ACC112 (cell line): ENCODE data around the gene CYB5D1.

Source experiments
- H2AFZ ChIP-seq: fragments of 200-600 bp; sonication (generic); one replicate; pipeline ENCODE4 v1.6.0; 2017; ENCODE audit warnings: antibody characterized with exemption, low read length; ENCODE audit not compliant: unreplicated experiment
- H3K27ac ChIP-seq: fragments of 200-600 bp; sonication (generic); 2 replicates; pipeline ENCODE4 v1.5.1; 2014; ENCODE audit warnings: low read depth, mild to moderate bottlenecking, antibody characterized with exemption, low read length, moderate library complexity
- H3K27me3 ChIP-seq: fragments of 200-600 bp; sonication (generic); 2 replicates; pipeline ENCODE4 v1.6.1; 2014; ENCODE audit warnings: mild to moderate bottlenecking, antibody characterized with exemption, low read length, moderate library complexity, mixed read lengths; ENCODE audit not compliant: insufficient read depth
- H3K36me3 ChIP-seq: fragments of 200-600 bp; sonication (generic); 2 replicates; pipeline ENCODE4 v1.6.1; 2016; ENCODE audit warnings: mild to moderate bottlenecking, antibody characterized with exemption, low read length, moderate library complexity, mixed read lengths; ENCODE audit not compliant: insufficient read depth
- H3K4me1 ChIP-seq: fragments of 200-600 bp; sonication (generic); one replicate; pipeline ENCODE4 v1.6.1; 2016; ENCODE audit warnings: low read length, mixed read lengths; ENCODE audit not compliant: insufficient read depth, unreplicated experiment, control insufficient read depth
- H3K4me3 ChIP-seq: fragments of 200-600 bp; sonication (generic); 2 replicates; pipeline ENCODE4 v1.5.1; 2014; ENCODE audit warnings: mild to moderate bottlenecking, low read depth, low read length
- H3K79me2 ChIP-seq: fragments of 200-600 bp; sonication (generic); one replicate; pipeline ENCODE4 v1.6.0; 2016; ENCODE audit warnings: low read length; ENCODE audit not compliant: control insufficient read depth, unreplicated experiment, insufficient read depth

Gene CYB5D1

DNA sequence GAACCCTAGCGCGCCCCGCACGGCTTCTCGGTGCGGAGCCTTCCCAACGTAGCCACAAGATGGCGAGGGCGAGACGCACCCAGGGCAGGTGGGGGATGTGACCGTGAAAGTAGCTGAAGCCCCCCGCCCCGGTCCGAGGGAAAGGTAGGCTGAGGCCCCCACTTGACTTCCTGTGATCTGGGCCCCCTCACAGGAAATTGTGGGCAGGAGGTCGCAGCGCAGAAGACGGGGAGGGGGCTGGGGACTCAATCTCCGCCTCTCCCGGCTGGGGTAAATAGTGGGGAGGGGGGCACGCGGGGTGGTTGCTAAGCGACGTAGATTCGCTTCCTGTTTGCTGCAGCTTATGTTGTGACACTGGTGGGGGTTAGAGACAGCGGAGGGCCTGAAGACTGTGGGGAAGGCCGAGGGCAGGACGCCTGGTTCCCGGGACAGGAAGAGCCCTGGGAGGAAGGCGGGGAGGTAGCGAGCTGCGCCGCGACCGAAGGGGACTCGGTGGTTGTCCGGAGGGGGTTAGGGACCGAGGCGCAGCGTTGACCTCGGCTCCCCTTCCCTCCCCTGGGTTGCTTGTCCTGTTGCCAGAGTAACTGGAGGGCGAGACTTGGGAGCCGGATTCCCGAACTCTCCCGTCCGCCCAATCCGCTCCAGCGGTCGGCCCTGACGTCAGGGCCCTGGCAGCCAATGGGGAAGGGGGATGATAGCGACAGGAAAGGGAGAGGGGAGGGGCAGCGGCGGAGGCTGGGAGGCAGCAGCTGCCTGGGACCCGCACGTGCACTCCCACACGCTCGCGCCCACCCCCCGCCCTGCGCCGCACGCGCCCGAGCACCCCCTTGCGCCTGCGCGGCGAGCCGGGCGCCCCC is 22.6 kb upstream of the CYB5D1 start:
- no peaks in the 10 kb centered on the region for H3K36me3 ChIP-seq
- peak overlapping the region; percentile 94 for H3K27ac ChIP-seq
- H3K4me1 ChIP-seq: peaks cover 21% of the 10 kb centered on the region
- peak overlapping the region; percentile 83 for H3K4me3 ChIP-seq
- H3K27me3 ChIP-seq: no peaks in the 10 kb centered on the region
- H2AFZ ChIP-seq: no peak overlapping the region
- H3K79me2 ChIP-seq: peaks cover 11% of the 10 kb centered on the region

DNA sequence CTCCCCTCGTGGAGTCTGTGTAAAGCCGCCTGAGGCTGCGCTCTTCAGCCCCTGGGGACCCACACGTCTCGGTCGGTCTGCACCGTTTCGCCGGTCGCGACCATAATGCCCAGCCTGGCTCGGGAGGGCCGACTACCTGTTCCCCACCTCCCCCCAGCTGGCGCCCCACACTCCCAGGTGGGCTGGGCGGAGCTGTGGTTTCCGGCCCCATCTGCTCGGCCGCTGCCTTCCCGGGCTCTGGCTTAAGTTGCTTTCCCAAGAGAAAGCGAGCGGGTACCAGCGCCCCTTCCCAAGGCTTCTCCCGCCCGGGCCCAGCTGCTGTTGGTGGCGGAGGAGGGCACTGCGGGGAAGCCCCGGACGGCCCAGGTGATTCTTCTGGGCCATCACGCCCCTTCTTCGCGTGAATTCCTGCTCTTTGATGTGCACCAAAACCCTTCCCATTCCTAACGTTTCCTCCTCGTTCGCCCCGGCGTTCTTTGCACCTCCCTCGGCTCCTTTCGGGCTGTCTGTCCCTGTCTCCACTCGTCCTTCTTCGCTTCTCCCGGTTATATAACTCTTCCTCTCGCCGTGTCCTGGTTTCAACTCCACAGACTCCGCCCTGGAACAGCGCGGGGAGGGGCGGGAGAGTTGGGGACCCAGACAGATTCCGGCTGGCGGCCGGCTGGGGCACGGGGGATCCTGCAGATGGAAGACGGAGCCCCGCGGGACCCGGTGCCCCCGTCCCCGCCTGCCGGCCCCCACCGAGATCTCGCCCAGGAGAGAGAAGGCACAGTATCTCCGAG is 21.8 kb upstream of the CYB5D1 start:
- Histone ChIP-seq H3K79me2 (peaks cover 16% of the 10 kb centered on the region), H3K27ac (peak overlapping the region; percentile 94), H2AFZ (peak overlapping the region; percentile 39), H3K27me3 (no peaks in the 10 kb centered on the region), H3K36me3 (no peaks in the 10 kb centered on the region; the same call in 1 of the 2 replicates), H3K4me1 (peaks cover 23% of the 10 kb centered on the region), H3K4me3 (peak overlapping the region; percentile 83)

DNA sequence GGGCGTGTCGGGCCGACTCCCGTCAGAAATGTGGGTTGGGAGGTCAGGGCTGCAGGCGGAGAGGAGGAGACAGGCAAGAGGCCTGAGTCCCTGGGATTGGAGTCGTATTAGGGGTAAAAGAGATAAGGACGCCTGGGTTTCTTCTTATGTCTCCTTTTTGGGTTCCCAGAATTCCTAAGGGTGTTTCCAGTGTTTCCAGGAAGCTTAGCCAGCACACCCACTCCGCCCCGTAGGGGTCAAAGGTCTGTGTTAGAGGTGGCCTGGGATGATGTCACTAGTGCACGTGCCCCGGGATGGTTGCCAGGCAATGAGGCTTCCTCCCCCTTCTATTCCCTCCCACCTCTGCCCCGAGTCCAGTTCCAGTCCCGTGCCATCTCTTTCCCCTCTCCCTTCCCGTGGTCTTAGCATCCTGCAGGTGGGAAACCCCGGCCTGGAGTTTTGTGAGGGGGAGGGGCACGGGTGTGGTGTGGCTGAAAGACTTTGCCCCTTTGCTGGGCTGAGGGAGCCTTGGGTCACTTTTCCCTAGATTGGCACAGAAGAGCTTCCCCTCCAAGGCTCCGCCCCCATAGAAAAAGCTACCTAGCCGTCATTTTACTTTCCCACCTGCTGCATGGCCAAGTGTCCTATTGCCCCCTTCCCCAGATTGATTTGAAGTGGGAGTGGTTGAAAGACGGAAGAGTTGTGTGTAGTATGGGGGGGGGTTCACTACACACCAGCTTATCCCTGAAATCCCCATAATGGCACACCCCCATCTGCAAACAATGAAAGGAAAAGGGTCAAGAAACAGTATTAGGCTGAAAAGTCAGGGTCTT is 21.0 kb upstream of the CYB5D1 start:
- Histone ChIP-seq H3K36me3 (no peaks in the 10 kb centered on the region; the same call in 1 of the 2 replicates), H3K27me3 (no peaks in the 10 kb centered on the region), H2AFZ (no peak overlapping the region), H3K4me3 (peak overlapping the region; percentile 83), H3K27ac (peak overlapping the region; percentile 94), H3K79me2 (peaks cover 17% of the 10 kb centered on the region), H3K4me1 (peaks cover 28% of the 10 kb centered on the region)

DNA sequence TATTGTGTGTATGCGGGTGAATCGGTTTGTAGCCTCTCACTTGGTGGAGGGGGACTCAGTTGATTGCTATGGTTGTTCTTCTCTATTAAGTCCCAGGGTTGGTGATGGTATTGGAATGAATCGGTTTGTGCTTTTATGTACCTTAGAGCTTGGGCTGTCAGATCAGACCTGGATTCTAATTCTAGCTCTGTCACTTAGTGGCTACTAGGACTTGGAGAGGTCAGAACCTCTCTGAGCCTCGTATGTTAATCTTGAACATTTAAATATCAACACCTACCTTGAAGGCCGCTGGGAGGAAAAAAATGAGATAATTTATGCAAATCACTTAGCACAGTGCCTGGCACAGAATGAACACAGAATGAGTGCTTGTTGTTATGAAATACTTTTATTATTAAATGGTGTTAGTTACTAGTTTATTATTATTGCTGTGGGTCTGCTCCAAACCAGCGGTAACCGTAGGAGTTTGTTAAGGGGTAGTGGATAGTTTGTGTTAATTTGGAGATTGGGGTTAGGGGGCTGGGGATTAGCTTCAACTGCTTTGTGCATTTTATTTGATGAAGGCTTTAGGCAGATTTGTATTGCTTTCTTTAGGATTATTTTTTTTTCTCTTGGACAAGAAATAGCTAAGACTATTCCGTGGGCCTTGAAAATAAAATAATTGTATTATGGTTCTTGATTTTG is 20.3 kb upstream of the CYB5D1 start:
- Histone ChIP-seq H3K79me2 (peaks cover 17% of the 10 kb centered on the region), H3K27me3 (no peaks in the 10 kb centered on the region), H3K4me3 (peak overlapping the region; percentile 83), H2AFZ (no peak overlapping the region), H3K4me1 (peaks cover 28% of the 10 kb centered on the region), H3K27ac (peak overlapping the region; percentile 94), H3K36me3 (no peaks in the 10 kb centered on the region; the same call in 1 of the 2 replicates)

DNA sequence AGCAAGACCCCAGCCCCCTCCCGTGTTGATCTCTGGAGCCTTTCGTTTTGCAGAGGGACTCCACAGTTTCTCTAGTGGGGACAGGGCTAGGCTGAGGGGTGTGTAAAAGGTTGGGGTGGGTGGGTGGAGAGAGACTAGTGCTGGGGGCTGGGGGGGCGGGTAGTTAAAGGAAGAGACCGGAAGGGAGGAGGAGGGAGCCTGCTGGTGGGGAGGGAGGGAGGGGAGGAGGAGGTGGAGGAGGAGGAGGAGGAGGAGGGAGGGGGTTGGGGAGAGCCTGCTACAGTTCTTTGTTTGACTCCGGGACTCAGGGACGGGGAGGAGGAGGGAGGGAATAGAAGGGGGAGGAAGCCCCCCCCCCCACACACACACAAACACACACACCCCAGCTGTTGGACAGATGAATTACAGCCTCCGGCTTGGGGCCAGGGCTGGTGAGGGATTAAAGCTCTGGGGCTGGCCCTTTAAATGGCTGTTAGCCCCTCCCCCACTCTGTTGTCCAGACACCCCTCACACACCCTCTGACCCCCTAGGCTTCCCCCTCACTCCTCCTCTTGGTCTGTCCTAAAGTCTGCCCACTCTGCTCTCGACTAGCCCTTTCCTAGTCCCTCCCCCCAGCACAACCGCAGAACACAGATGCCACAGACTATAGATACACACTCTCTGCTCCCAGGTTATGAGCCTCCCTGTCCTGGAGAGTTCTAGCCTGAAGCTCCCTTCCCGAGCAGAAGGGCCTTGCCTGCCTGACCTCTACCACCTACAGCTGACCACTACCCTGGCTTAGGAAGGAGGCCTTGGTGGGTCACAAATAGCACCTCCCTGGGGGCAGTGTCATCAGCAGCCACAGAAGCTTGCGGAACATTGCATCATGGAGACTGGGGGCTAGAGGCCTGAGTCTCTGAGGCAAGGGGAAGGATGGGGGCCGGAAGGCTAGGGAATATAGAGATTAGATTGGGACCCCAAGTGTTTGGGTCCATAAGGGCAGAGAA is 19.4 kb upstream of the CYB5D1 start:
- H3K4me3 ChIP-seq: peak overlapping the region; percentile 83
- peaks cover 17% of the 10 kb centered on the region for H3K79me2 ChIP-seq
- no peaks in the 10 kb centered on the region; the same call in 1 of the 2 replicates for H3K36me3 ChIP-seq
- peaks cover 26% of the 10 kb centered on the region for H3K4me1 ChIP-seq
- peak overlapping the region; percentile 94 for H3K27ac ChIP-seq
- H2AFZ ChIP-seq: no peak overlapping the region
- H3K27me3 ChIP-seq: no peaks in the 10 kb centered on the region

DNA sequence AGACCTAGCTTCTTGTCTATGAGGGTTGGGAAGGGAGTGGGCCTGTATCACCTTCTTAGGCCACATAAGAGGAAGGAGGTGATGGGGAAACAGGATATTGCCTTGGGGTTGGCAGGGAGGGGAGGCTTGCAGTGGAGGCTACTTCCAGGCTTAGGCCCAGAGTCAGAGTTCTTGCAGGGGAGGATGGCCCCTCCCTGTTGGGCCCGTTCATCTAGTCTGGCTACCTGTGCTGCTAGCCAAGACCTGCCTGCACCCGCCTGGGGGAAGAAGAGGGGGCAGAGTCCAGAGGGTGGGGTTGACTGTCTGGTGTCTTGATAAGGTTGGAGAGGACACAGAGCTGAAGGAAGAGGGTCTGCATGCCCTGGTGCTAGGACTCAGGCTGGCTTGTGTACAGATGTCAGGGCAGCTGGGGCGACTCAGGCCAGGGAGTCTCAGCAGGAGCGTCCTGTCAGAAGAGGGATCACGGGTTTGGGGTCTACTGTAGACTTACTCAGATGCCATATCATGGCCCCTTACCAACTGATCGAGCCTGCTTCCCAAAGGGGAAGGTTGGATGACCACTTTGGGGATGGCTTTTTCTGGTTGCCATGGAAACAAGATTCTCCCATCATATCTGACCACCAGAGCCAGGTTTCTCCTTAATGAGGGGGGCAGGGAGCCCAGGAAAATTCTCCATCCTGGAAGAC is 18.5 kb upstream of the CYB5D1 start:
- peaks cover 23% of the 10 kb centered on the region for H3K4me1 ChIP-seq

DNA sequence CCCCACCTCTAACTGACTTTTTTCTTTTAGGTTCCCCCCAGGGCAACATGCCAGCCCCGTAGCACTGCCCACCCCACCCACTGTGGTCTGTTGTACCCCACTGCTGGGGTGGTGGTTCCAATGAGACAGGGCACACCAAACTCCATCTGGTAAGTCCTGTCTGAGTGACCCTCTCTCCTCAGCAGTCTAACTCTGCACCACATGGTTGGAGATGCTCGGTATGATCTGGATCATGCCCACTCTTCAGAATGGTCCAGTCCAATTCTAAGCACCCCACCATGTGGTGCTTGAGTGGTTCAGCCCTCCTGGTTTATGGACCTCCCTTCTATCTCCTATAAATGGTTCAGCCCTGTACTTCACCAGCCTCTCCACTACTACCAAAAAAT is 17.9 kb upstream of the CYB5D1 start:
- H3K36me3 ChIP-seq: no peaks in the 10 kb centered on the region; the same call in 1 of the 2 replicates
- H3K4me1 ChIP-seq: peaks cover 23% of the 10 kb centered on the region
- H3K4me3 ChIP-seq: no peak overlapping the region
- no peaks in the 10 kb centered on the region for H3K27me3 ChIP-seq
- no peak overlapping the region for H3K27ac ChIP-seq
- H3K79me2 ChIP-seq: peaks cover 24% of the 10 kb centered on the region
- no peak overlapping the region for H2AFZ ChIP-seq

More for the DNA sequence above, 18.5 kb upstream of the CYB5D1 start:
- no peak overlapping the region for H2AFZ ChIP-seq
- H3K4me3 ChIP-seq: 0 out of 2 replicates have a peak overlapping the region, but pooled peaks have one; percentile 4
- no peaks in the 10 kb centered on the region for H3K27me3 ChIP-seq
- H3K27ac ChIP-seq: peak overlapping the region; percentile 47; the same call in 1 of the 2 replicates
- peaks cover 21% of the 10 kb centered on the region for H3K79me2 ChIP-seq
- H3K36me3 ChIP-seq: no peaks in the 10 kb centered on the region; the same call in 1 of the 2 replicates

DNA sequence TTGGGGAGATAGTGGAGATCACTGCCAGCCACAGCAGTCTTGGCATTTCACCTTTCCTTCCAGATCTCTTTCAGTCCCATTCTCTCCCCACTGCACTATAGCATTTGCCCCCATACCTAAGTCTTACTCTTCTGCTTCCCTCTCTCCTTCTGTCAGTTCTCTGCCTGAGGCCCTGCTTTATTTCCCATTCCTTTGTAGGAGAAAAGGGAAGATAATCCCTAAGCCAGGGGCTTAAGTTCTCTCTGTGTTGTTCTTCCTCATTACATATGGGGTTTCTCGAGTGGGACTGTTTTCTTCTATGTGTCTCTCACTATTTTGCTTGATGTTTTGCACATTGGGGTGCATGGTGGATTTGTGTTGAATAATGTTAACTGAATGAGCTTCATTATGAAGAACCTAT is 17.4 kb upstream of the CYB5D1 start:
- H3K4me3 ChIP-seq: 0 out of 2 replicates have a peak overlapping the region, but pooled peaks have one; percentile 84
- H3K4me1 ChIP-seq: peaks cover 28% of the 10 kb centered on the region
- peaks cover 30% of the 10 kb centered on the region for H3K79me2 ChIP-seq
- no peak overlapping the region for H2AFZ ChIP-seq
- H3K27me3 ChIP-seq: no peaks in the 10 kb centered on the region
- no peaks in the 10 kb centered on the region; the same call in 1 of the 2 replicates for H3K36me3 ChIP-seq
- H3K27ac ChIP-seq: no peak overlapping the region
